ENCODE data around the gene CIP2A. TPM values are rescaled to one million over a fixed set of nuclear protein-coding genes. Genes with fewer than 3 reads are reported as not detected.

The CIP2A gene
- total RNA-seq, 1 experiment from 2014 or later, result 34.2 TPM

DNA sequence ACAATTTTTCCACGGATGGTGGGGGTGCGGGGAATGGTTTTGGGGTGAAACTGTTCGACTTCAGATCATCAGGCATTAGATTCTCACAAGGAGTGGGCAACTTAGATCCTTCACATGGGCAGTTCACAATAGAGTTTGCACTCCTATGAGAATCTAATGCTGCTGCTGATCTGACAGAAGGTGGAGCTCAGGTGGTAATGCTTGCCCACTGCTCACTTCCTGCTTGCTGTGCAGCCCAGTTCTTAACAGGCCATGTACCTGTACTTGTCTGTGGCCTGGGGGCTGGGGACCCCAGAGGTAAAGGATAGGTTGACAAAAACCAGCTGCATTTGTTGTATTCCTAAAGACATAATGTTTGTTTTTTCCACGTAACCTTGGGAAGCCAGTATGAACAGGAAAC is 16.3 kb upstream of the CIP2A start:
- Mint-ChIP-seq H3K4me3 (no peak overlapping the region), H3K9me3 (peaks cover 0 to 7% of the 10 kb centered on the region in 2 experiments; a peak in 2 of 5 replicates), H3K27ac (peak overlapping the region in 1 of 3 experiments; percentile 59; a peak in 1 of 7 replicates), H3K27me3 (ENCODE audit: low read depth) (no peaks in the 10 kb centered on the region), H3K36me3 (ENCODE audit: insufficient read depth in 1 of 3, low read depth in 3 of 3) (peaks cover 0 to 18% (median 17%) of the 10 kb centered on the region in 3 experiments; a peak in 5 of 7 replicates), H3K4me1 (peaks cover 20 to 30% of the 10 kb centered on the region in 2 experiments)
- Histone ChIP-seq H3K27ac (ENCODE audit: insufficient read length, low read depth, low read length) (no peak overlapping the region), H4K91ac (ENCODE audit: insufficient read length, low read depth, low read length) (no peak overlapping the region), H3K9ac (ENCODE audit: extremely low read depth, insufficient read length, low read length) (no peak overlapping the region), H2AK5ac (ENCODE audit: insufficient read length, low read length) (no peak overlapping the region), H3K18ac (ENCODE audit: insufficient read length, low read depth, low read length) (no peak overlapping the region), H3K56ac (ENCODE audit: insufficient read length, low read depth, low read length) (no peak overlapping the region), H4K8ac (replicated peaks; ENCODE audit: insufficient read length, low read depth, low read length) (no peak overlapping the region), H3K4ac (ENCODE audit: low read depth, low read length) (no peak overlapping the region), H3T11ph (ENCODE audit: low read length) (no peak overlapping the region), H3K4me2 (ENCODE audit: insufficient read depth, insufficient read length, low read length) (no peak overlapping the region), H2BK20ac (ENCODE audit: low read depth, low read length, poor library complexity, severe bottlenecking) (no peak overlapping the region), H2BK5ac (ENCODE audit: insufficient read length, low read length) (no peak overlapping the region), H3K79me2 (ENCODE audit: insufficient read depth, low read length) (no peaks in the 10 kb centered on the region; the same call in 1 of the 2 replicates), H2AFZ (ENCODE audit: low read length) (no peak overlapping the region), H3K14ac (ENCODE audit: insufficient read depth, low read length) (no peak overlapping the region), H2BK12ac (ENCODE audit: insufficient read length, low read depth, low read length) (no peak overlapping the region), H4K5ac (ENCODE audit: insufficient read length, low read depth, low read length) (no peak overlapping the region), H2BK120ac (ENCODE audit: low read depth, low read length, poor library complexity, severe bottlenecking) (no peak overlapping the region), H3K79me1 (ENCODE audit: insufficient read depth, low read depth, low read length, poor library complexity, severe bottlenecking) (no peaks in the 10 kb centered on the region), H3K4me1 (ENCODE audit: insufficient read depth, low read length) (no peaks in the 10 kb centered on the region; the same call in 1 of the 2 replicates), H3K9me3 (ENCODE audit: control insufficient read depth, low read depth, low read length) (no peaks in the 10 kb centered on the region), H4K20me1 (ENCODE audit: control insufficient read depth, insufficient read depth, insufficient read length) (no peaks in the 10 kb centered on the region), H2BK15ac (ENCODE audit: low read depth, low read length) (no peak overlapping the region), H3K23ac (ENCODE audit: insufficient read length, low read depth, low read length) (no peak overlapping the region), H3K23me2 (ENCODE audit: insufficient read length, low read depth, low read length, poor library complexity, severe bottlenecking) (no peaks in the 10 kb centered on the region), H3K27me3 (ENCODE audit: insufficient read depth, low read length) (no peaks in the 10 kb centered on the region)
- no peak for DNase-seq
- WGBS (ENCODE audit: extremely low coverage, insufficient read length, low lambda C conversion rate), result no CpG with 5 or more reads among the region's 4 CpGs
- TF ChIP-seq, protein P1, sequence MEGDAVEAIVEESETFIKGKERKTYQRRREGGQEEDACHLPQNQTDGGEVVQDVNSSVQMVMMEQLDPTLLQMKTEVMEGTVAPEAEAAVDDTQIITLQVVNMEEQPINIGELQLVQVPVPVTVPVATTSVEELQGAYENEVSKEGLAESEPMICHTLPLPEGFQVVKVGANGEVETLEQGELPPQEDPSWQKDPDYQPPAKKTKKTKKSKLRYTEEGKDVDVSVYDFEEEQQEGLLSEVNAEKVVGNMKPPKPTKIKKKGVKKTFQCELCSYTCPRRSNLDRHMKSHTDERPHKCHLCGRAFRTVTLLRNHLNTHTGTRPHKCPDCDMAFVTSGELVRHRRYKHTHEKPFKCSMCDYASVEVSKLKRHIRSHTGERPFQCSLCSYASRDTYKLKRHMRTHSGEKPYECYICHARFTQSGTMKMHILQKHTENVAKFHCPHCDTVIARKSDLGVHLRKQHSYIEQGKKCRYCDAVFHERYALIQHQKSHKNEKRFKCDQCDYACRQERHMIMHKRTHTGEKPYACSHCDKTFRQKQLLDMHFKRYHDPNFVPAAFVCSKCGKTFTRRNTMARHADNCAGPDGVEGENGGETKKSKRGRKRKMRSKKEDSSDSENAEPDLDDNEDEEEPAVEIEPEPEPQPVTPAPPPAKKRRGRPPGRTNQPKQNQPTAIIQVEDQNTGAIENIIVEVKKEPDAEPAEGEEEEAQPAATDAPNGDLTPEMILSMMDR (conservative IDR thresholded peaks at IDR 0.05), result no peak
